OCI-LY7 (cell line): ENCODE measurements around the gene CCNC. TPM values are rescaled to one million over a fixed set of nuclear protein-coding genes. Genes with fewer than 3 reads are reported as not detected.
A peak's percentile ranks its signal among the peaks of the same experiment; 100 is the strongest.
"Not testable (repeated sequence)": the region's sequence is repeated elsewhere in the genome, so short reads cannot be mapped to it uniquely, and the experiment has no call there.

ENCODE experiments used
- BruUV-seq: library from RNA; stranded (reverse); fragments of 400-500 nt; replicated peaks from 2 replicates; lab custom pipeline; 2021; lab: Mats Ljungman, UMichigan
- CTCF ChIA-PET: fragments of 300-600 bp; sonication (Branson Sonifier 250); formaldehyde crosslinking; loops from one replicate; lab custom pipeline; 2022; ENCODE audit warnings: antibody characterized with exemption; ENCODE audit not compliant: unreplicated experiment; lab: Charles Lee
- POLR2A ChIA-PET: fragments of 300-600 bp; sonication (Branson Sonifier 250); formaldehyde crosslinking; loops from one replicate; lab custom pipeline; 2022; ENCODE audit warnings: antibody characterized with exemption; lab: Charles Lee
- DNase-seq: peaks from one replicate; pipeline ENCODE4 v3.0.0-alpha.2; 2015; ENCODE audit warnings: low spot score
- H2AFZ ChIP-seq: fragments of 200-600 bp; sonication (generic), shearing (Covaris generic); 2 replicates; pipeline ENCODE4 v1.6.1; 2014; ENCODE audit warnings: mild to moderate bottlenecking, antibody characterized with exemption, low read length, moderate library complexity
- H3K27ac ChIP-seq: fragments of 200-600 bp; sonication (generic); 2 replicates; pipeline ENCODE4 v1.5.1; 2014; ENCODE audit warnings: mixed run types, low read depth, mild to moderate bottlenecking, moderate library complexity, low read length, inconsistent platforms; ENCODE audit not compliant: poor library complexity, severe bottlenecking
- H3K36me3 ChIP-seq: fragments of 200-600 bp; sonication (generic); 2 replicates; pipeline ENCODE4 v1.6.1; 2014; ENCODE audit warnings: mild to moderate bottlenecking, antibody characterized with exemption, low read length, moderate library complexity, mixed read lengths; ENCODE audit not compliant: insufficient read depth
- H3K4me1 ChIP-seq: fragments of 200-600 bp; sonication (generic); 2 replicates; pipeline ENCODE4 v1.5.1; 2014; ENCODE audit warnings: mild to moderate bottlenecking, low read length; ENCODE audit not compliant: insufficient read depth, poor library complexity, severe bottlenecking
- H3K4me2 ChIP-seq: fragments of 200-600 bp; sonication (generic); 2 replicates; pipeline ENCODE4 v1.6.1; 2014; ENCODE audit warnings: mild to moderate bottlenecking, low read length
- H3K4me3 ChIP-seq: fragments of 200-600 bp; sonication (generic); 2 replicates; pipeline ENCODE4 v1.5.1; 2014; ENCODE audit warnings: mild to moderate bottlenecking, low read depth, low read length; ENCODE audit not compliant: poor library complexity, severe bottlenecking
- H3K79me2 ChIP-seq: fragments of 200-600 bp; sonication (generic); 2 replicates; pipeline ENCODE4 v1.6.1; 2016; ENCODE audit warnings: low read depth, mild to moderate bottlenecking, low read length, moderate library complexity, mixed read lengths; ENCODE audit not compliant: insufficient read depth
- H3K9me2 ChIP-seq: fragments of 200-600 bp; sonication (generic); 2 replicates; pipeline ENCODE4 v1.6.1; 2016; ENCODE audit warnings: mild to moderate bottlenecking, low read length, mixed read lengths; ENCODE audit not compliant: insufficient read depth
- H3K9me3 ChIP-seq: fragments of 200-600 bp; sonication (generic); 2 replicates; pipeline ENCODE4 v1.6.1; 2014; ENCODE audit warnings: mild to moderate bottlenecking, mixed run types, low read length, mixed read lengths
- H4K20me1 ChIP-seq: fragments of 200-600 bp; sonication (generic); 2 replicates; pipeline ENCODE4 v1.6.1; 2014; ENCODE audit warnings: mild to moderate bottlenecking, antibody characterized with exemption, low read length, moderate library complexity, mixed read lengths; ENCODE audit not compliant: insufficient read depth
- CTCF ChIP-seq: fragments of 200-600 bp; sonication (generic); conservative IDR thresholded peaks from 2 replicates; pipeline ENCODE4 v1.5.1; 2014; ENCODE audit warnings: mild to moderate bottlenecking, antibody characterized with exemption, low read length, moderate library complexity, mixed read lengths
- EZH2phosphoT487 ChIP-seq: fragments of 200-600 bp; sonication (generic); IDR thresholded peaks from 2 replicates; pipeline ENCODE4 v1.6.1; 2018; ENCODE audit warnings: low read depth, borderline replicate concordance, mild to moderate bottlenecking, mixed run types, antibody characterized with exemption, low read length, moderate library complexity, mixed read lengths
- intact Hi-C: fragments of 100-400 bp; cut with micrococcal nuclease; formaldehyde crosslinking; loops from one replicate; pipeline ENCODE4 v1.10.0; 2022; ENCODE audit not compliant: unreplicated experiment
- total RNA-seq, 2 experiments: library from RNA; depleted of rRNA in 1 of 2; stranded (reverse); fragments of >200 nt in 1 of 2; shearing (Covaris generic) in 1 of 2; gene quantifications; 2 replicates each; pipeline ENCODE4 v1.2.3, GENCODE V29; 2014 to 2022

CCNC gene
- total RNA-seq, 2 experiments from 2014 or later, result 58.4 to 91.9 TPM

- no peak overlapping the region for H2AFZ ChIP-seq
- intact Hi-C loops, result no loop called here
- POLR2A ChIA-PET, result no interaction called here
These were observed 35.1 kb upstream of the CCNC start for GRCh38 chr6:99603421-99604165.

GRCh38 chr6:99602520-99603420, 34.3 kb upstream of the CCNC start:
- no peak for DNase-seq
- Histone ChIP-seq H3K4me3 (no peak overlapping the region), H3K27ac (no peak overlapping the region), H3K79me2 (no peaks in the 10 kb centered on the region), H3K36me3 (no peaks in the 10 kb centered on the region), H2AFZ (no peak overlapping the region), H3K4me2 (no peak overlapping the region), H4K20me1 (no peaks in the 10 kb centered on the region), H3K9me2 (no peaks in the 10 kb centered on the region), H3K9me3 (no peaks in the 10 kb centered on the region), H3K4me1 (no peaks in the 10 kb centered on the region)
- intact Hi-C loops, result no loop called here
- BruUV-seq, result no TSS peak
- POLR2A ChIA-PET, result interaction anchor here (0.6 kb wide), 1 partner anchor 30 kb away, joined by 3 read pairs; no protein-coding TSS in a partner anchor
- no peak for TF ChIP-seq CTCF
- TF ChIP-seq EZH2phosphoT487, result no peak
- CTCF ChIA-PET, result no interaction called here

More at GRCh38 chr6:99603421-99604165, 35.1 kb upstream of the CCNC start:
- Histone ChIP-seq H3K27ac (no peak overlapping the region), H3K9me2 (no peaks in the 10 kb centered on the region), H3K9me3 (no peaks in the 10 kb centered on the region), H3K4me2 (no peak overlapping the region; the same call in 1 of the 2 replicates), H3K36me3 (no peaks in the 10 kb centered on the region), H3K4me1 (no peaks in the 10 kb centered on the region), H4K20me1 (no peaks in the 10 kb centered on the region), H3K4me3 (no peak overlapping the region), H3K79me2 (no peaks in the 10 kb centered on the region)
- CTCF ChIA-PET, result no interaction called here
- no TSS peak for BruUV-seq
- TF ChIP-seq EZH2phosphoT487, result peak; percentile 78
- no peak for TF ChIP-seq CTCF
- no peak for DNase-seq

GRCh38 chr6:99594696-99595095, 26.2 kb upstream of the CCNC start:
- H3K36me3 ChIP-seq, BruUV-seq, H3K9me2 ChIP-seq, CTCF ChIA-PET, H4K20me1 ChIP-seq, H3K4me3 ChIP-seq, H3K79me2 ChIP-seq, H3K9me3 ChIP-seq, H2AFZ ChIP-seq, POLR2A ChIA-PET, intact Hi-C loops, H3K27ac ChIP-seq, H3K4me2 ChIP-seq, H3K4me1 ChIP-seq, DNase-seq: not testable (repeated sequence)
